CD4-positive, CD25-positive, alpha-beta regulatory T cell (primary cell): ENCODE results near the gene CAPN2. TPM values are rescaled to one million over a fixed set of nuclear protein-coding genes. Genes with fewer than 3 reads are reported as not detected.
"Not testable (repeated sequence)": the region's sequence is repeated elsewhere in the genome, so short reads cannot be mapped to it uniquely, and the experiment has no call there.

ENCODE experiments used
- ATAC-seq, 2 donors: fragments of 150-1000 bp; cut with Tn5 transposase; one replicate each; pipeline ENCODE4 v1.10.0; 2021; ENCODE audit warnings: low read depth in 2 of 2, moderate number of reproducible peaks in 2 of 2, moderate library complexity in 1 of 2
- DNase-seq, 3 donors: peaks; one replicate each; pipeline versions ENCODE4 v3.0.0 to v3.0.0-alpha.2; 2012 to 2022; ENCODE audit warnings: mixed read lengths in 1 of 3
- H3K27ac ChIP-seq: one replicate; pipeline ENCODE4 v1.7.0; 2013; ENCODE audit warnings: mild to moderate bottlenecking, low read length; ENCODE audit not compliant: insufficient read depth, poor library complexity, severe bottlenecking
- H3K27me3 ChIP-seq: one replicate; pipeline ENCODE4 v1.7.0; 2013; ENCODE audit warnings: low read length; ENCODE audit not compliant: control insufficient read depth, insufficient read depth
- H3K36me3 ChIP-seq: one replicate; pipeline ENCODE4 v1.7.0; 2013; ENCODE audit warnings: mild to moderate bottlenecking, low read length, moderate library complexity; ENCODE audit not compliant: control insufficient read depth, insufficient read depth
- H3K4me1 ChIP-seq: 2 replicates; pipeline ENCODE4 v1.7.0; 2013; ENCODE audit warnings: mild to moderate bottlenecking, low read length; ENCODE audit not compliant: insufficient read depth, control insufficient read depth, poor library complexity, severe bottlenecking
- H3K4me3 ChIP-seq: one replicate; pipeline ENCODE4 v1.7.0; 2013; ENCODE audit warnings: low read depth, mild to moderate bottlenecking, low read length, moderate library complexity
- H3K9me3 ChIP-seq, 2 experiments: 1 replicate in 1 of 2; 2 replicates in 1 of 2; pipeline ENCODE4 v1.7.0; 2013; ENCODE audit warnings: low read length in 2 of 2, mild to moderate bottlenecking in 1 of 2, moderate library complexity in 1 of 2; ENCODE audit not compliant: control insufficient read depth in 2 of 2
- H3K27ac Mint-ChIP-seq, 3 donors: one replicate each; pipeline ENCODE4 v1.8.0; 2020 to 2022; ENCODE audit warnings: mild to moderate bottlenecking in 3 of 3, mixed read lengths in 3 of 3, moderate library complexity in 2 of 3
- H3K27me3 Mint-ChIP-seq: one replicate; pipeline ENCODE4 v1.8.0; 2022; ENCODE audit warnings: mild to moderate bottlenecking, mixed read lengths
- H3K36me3 Mint-ChIP-seq: one replicate; pipeline ENCODE4 v1.8.0; 2020; ENCODE audit warnings: mixed read lengths
- H3K4me1 Mint-ChIP-seq, 4 donors: one replicate each; pipeline ENCODE4 v1.8.0; 2020 to 2022; ENCODE audit warnings: mixed read lengths in 4 of 4, mild to moderate bottlenecking in 1 of 4
- H3K4me3 Mint-ChIP-seq, 4 donors: one replicate each; pipeline ENCODE4 v1.8.0; 2020 to 2022; ENCODE audit warnings: mild to moderate bottlenecking in 4 of 4, mixed read lengths in 4 of 4, moderate library complexity in 3 of 4
- H3K9me3 Mint-ChIP-seq, 7 donors: one replicate each; pipeline ENCODE4 v1.8.0; 2020 to 2022; ENCODE audit warnings: mixed read lengths in 7 of 7, mild to moderate bottlenecking in 3 of 7, moderate library complexity in 2 of 7
- polyA plus RNA-seq, 4 donors: library from polyadenylated mRNA; unstranded; fragments of 300-500 nt; fragmentation: Illumina TruSeq; gene quantifications; one replicate each; pipeline ENCODE4 v1.2.3, GENCODE V29; 2021
- total RNA-seq: library from RNA; stranded (reverse); gene quantifications from one replicate; pipeline ENCODE4 v1.2.3, GENCODE V29; 2022

The CAPN2 gene
- total and polyA plus RNA-seq, 5 donors from 2014 or later: 132 to 278 (median 161) TPM

DNA sequence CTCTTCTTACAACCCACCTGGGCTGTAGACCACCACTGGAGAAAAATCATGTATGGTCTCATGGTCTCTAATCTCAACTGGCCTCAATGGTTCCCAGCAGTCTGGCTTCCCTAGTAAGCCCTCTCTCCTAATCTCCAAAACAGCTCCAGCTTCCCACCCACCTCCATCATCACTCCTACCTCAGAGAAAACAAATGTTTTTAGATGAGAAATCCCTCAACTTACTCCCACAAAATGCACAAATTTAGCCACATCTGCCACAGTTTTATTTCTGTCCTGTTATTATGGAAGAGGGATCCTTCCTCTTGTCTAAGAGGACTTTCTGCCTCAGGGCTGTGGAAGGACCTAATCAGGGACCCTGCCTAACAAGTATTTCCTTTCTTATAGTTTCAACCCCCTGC, 101.3 kb downstream of the CAPN2 start:
- no peaks in the 10 kb centered on the region for H3K27me3 Mint-ChIP-seq
- Histone ChIP-seq H3K27ac (no peak overlapping the region), H3K9me3 (no peaks in the 10 kb centered on the region), H3K4me1 (peaks cover 13% of the 10 kb centered on the region), H3K27me3 (no peaks in the 10 kb centered on the region), H3K36me3 (peaks cover 24% of the 10 kb centered on the region), H3K4me3 (no peak overlapping the region)
- H3K4me1 Mint-ChIP-seq: peaks cover 30 to 35% (median 31%) of the 10 kb centered on the region in 4 donors
- H3K4me3 Mint-ChIP-seq: peak overlapping the region in 1 of 4 donors; percentile 29
- peak overlapping the region; percentile 45 to 82 (median 63) for H3K27ac Mint-ChIP-seq
- H3K36me3 Mint-ChIP-seq: peaks cover 38% of the 10 kb centered on the region
- H3K9me3 Mint-ChIP-seq: no peaks in the 10 kb centered on the region
- ATAC-seq (no peak), DNase-seq (no peak)

DNA sequence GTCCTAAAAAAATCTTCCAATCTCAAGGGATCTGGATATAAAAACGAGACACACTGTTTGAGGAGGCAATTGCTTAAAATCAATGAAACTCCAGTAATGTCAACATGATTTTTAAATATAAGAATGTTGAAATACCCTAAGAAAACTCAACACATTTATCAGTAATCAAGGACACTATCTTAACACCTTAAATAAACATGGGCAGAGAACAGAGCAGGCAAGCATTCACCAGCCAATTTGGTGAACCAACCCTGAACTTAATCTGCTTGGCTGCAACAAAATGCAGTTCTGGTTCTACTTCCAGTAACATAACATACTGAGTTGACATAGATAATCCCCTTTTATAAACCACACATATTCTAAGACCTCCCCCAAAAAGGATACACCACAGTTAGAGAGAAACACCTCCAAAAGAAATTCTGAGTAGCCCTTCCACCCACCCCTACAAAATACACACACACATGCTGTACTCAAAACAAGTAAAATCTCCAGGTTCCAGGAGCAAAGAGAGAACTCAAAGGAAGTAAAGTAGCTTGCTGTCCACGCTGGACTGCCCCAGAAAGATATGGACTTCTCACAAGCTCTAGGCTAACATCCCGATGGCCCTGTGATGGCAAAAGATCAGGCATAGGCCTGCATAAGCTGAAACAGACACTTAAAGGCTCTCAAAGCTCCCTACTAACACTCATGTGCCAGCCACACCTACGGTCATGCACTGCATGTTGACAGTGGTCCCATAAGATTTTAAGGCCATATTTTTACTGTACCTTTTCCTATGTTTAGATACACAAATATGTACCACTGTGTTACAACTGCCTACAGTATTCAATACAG, 102.9 kb downstream of the CAPN2 start:
- H3K4me1 ChIP-seq: peaks cover 13% of the 10 kb centered on the region
- no peaks in the 10 kb centered on the region for H3K27me3 ChIP-seq
- Mint-ChIP-seq H3K36me3 (peaks cover 41% of the 10 kb centered on the region), H3K27ac (peak overlapping the region; percentile 21 to 53 (median 28)), H3K27me3 (no peaks in the 10 kb centered on the region), H3K4me3 (no peak overlapping the region), H3K9me3 (no peaks in the 10 kb centered on the region), H3K4me1 (peaks cover 30 to 40% (median 33%) of the 10 kb centered on the region in 4 donors)
- no peak overlapping the region for H3K27ac ChIP-seq
- H3K4me3 ChIP-seq: no peak overlapping the region
- DNase-seq: no peak
- no peak for ATAC-seq
- no peaks in the 10 kb centered on the region for H3K9me3 ChIP-seq
- peaks cover 20% of the 10 kb centered on the region for H3K36me3 ChIP-seq

DNA sequence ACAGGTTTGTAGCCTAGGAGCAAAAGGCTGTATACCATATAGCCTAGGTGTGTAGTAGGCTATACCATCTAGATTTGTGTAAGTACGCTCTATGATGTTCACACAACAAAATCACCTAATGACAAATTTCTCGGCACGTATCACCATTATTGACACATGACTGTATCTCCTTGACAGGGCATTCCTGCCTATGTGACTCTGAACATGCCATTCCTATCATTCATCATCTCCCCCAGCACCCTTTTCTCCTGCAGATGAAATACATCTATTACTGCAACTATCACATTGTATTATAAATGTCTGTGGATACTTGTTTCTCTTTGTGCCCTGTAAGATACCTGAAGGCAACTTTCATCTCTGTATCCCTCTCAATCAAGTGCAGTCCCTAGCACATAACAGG, 103.5 kb downstream of the CAPN2 start:
- Histone ChIP-seq H3K36me3 (peaks cover 27% of the 10 kb centered on the region), H3K4me1 (peaks cover 13% of the 10 kb centered on the region), H3K27ac (no peak overlapping the region), H3K4me3 (no peak overlapping the region), H3K27me3 (no peaks in the 10 kb centered on the region), H3K9me3 (no peaks in the 10 kb centered on the region)
- ATAC-seq (no peak), DNase-seq (no peak)
- Mint-ChIP-seq H3K9me3 (no peaks in the 10 kb centered on the region), H3K4me3 (no peak overlapping the region), H3K4me1 (peaks cover 31 to 40% (median 34%) of the 10 kb centered on the region in 4 donors), H3K27me3 (no peaks in the 10 kb centered on the region), H3K36me3 (peaks cover 44% of the 10 kb centered on the region), H3K27ac (peak overlapping the region in 2 of 3 donors; percentile 13 to 21)

DNA sequence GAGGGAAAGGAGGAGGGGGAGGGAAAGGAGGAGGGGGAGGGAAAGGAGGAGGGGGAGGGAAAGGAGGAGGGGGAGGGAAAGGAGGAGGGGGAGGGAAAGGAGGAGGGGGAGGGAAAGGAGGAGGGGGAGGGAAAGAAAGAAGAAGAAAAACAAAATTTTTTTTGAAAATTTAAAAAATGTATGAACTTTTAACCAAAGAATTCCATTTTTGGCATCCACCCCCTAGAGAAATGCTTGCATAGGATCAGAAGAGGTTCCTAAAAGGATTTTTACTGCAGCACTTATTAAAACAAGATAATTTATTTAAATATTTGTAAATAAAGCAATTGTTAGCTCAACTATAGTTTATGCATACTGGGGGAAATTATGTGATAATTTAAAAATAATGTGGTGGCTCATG, 104.9 kb downstream of the CAPN2 start:
- Mint-ChIP-seq H3K4me1 (peaks cover 29 to 37% (median 35%) of the 10 kb centered on the region in 4 donors), H3K36me3 (peaks cover 44% of the 10 kb centered on the region)
- H3K27me3 ChIP-seq, H3K27ac ChIP-seq, H3K4me3 ChIP-seq, H3K9me3 Mint-ChIP-seq, ATAC-seq, H3K4me3 Mint-ChIP-seq, DNase-seq, H3K27ac Mint-ChIP-seq, H3K9me3 ChIP-seq, H3K27me3 Mint-ChIP-seq: not testable (repeated sequence)
- H3K36me3 ChIP-seq: peaks cover 25% of the 10 kb centered on the region
- H3K4me1 ChIP-seq: peaks cover 13% of the 10 kb centered on the region

DNA sequence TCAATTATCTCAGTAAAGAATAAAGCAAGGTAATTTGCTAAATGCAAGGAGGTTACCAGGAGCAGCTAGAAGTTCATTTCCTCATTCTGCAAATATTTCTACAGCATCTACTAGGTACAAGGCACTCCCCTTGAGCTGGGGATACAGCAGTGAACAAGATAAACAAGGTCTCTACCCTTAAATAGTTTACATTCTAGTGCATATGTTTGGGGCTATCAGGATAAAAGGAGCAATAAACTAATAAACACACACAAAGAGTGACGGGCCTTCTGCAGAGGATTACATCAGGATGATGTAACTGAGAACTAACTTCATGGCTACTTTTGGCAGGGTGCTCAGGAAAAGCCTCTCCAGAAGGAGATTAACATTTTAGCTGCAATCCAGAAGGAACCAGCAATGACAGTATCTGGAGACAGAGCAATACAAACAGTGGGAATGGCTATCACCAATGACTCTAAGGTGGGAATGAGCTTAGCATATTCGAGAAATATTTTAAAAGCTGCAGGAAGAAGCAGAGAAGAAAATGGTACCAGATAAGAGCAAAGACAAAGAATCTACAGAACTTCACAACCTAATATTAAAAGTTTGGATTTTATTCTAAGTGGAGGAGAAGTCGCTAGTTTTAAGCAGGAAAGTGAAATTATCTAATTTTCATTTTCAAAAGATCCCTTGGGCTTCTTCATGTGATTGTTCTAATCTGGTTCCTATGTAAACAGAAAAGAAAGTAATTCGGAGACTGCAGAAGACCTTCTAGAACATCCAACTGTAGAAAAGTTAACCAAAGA, 107.6 kb downstream of the CAPN2 start:
- H3K4me3 Mint-ChIP-seq: no peak overlapping the region
- H3K36me3 ChIP-seq: peaks cover 12% of the 10 kb centered on the region

DNA sequence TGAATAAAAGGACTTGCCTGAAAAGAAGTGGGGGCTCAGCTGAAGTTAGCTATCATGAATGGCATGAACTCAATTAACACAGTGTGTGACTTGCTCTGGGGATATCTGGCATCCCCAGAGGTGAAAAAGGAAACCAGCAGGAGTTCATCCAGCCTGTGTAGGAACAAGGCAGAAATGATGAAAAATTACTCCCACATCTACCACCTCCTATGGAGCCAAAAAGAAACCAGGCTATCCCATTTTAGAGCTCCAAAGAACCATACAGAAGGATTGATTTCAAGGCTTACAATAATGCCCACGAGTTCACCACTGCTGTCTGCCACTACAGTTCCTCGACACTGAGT, 108.1 kb downstream of the CAPN2 start:
- Histone ChIP-seq H3K4me3 (no peak overlapping the region), H3K36me3 (peaks cover 12% of the 10 kb centered on the region), H3K9me3 (no peaks in the 10 kb centered on the region), H3K4me1 (peaks cover 10% of the 10 kb centered on the region), H3K27me3 (no peaks in the 10 kb centered on the region), H3K27ac (no peak overlapping the region)
- Mint-ChIP-seq H3K27ac (peak overlapping the region in 1 of 3 donors; percentile 21), H3K9me3 (no peaks in the 10 kb centered on the region), H3K4me3 (no peak overlapping the region), H3K36me3 (peaks cover 24% of the 10 kb centered on the region), H3K4me1 (peaks cover 41 to 44% (median 43%) of the 10 kb centered on the region in 4 donors), H3K27me3 (no peaks in the 10 kb centered on the region)
- no peak for ATAC-seq
- no peak for DNase-seq

More for the DNA sequence above, 107.6 kb downstream of the CAPN2 start:
- no peak overlapping the region for H3K4me3 ChIP-seq
- no peak overlapping the region for H3K27ac ChIP-seq
- no peaks in the 10 kb centered on the region for H3K27me3 Mint-ChIP-seq
- peaks cover 7% of the 10 kb centered on the region for H3K4me1 ChIP-seq
- H3K36me3 Mint-ChIP-seq: peaks cover 29% of the 10 kb centered on the region
- no peaks in the 10 kb centered on the region for H3K9me3 Mint-ChIP-seq
- H3K27ac Mint-ChIP-seq: peak overlapping the region in 1 of 3 donors; percentile 42
- DNase-seq (no peak), ATAC-seq (no peak)
- H3K27me3 ChIP-seq: no peaks in the 10 kb centered on the region
- H3K4me1 Mint-ChIP-seq: peaks cover 39 to 42% (median 40%) of the 10 kb centered on the region in 4 donors
- no peaks in the 10 kb centered on the region for H3K9me3 ChIP-seq

DNA sequence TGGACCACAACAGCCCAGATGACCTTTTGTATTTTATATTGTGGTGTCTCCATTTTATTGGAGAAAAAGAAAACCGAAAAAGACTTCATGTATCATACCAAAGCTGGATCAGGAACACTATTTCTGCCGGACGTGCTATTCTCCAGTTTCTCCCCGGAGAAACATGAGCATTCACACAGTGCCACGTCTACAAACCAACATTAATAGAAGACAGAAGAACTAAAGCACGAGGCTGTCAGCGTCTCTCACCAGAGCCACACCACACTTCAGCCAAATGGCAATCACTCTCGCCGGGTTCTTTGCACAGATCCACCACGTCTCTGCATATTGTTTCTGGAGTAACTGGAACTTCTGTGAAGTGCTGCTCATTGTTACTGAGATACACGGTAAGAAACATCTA, 108.6 kb downstream of the CAPN2 start:
- no peaks in the 10 kb centered on the region for H3K9me3 ChIP-seq
- Mint-ChIP-seq H3K9me3 (no peaks in the 10 kb centered on the region), H3K36me3 (peaks cover 21% of the 10 kb centered on the region), H3K27me3 (no peaks in the 10 kb centered on the region), H3K27ac (peak overlapping the region in 1 of 3 donors; percentile 21), H3K4me1 (peaks cover 41 to 46% (median 45%) of the 10 kb centered on the region in 4 donors), H3K4me3 (no peak overlapping the region)
- H3K4me3 ChIP-seq: no peak overlapping the region
- no peak overlapping the region for H3K27ac ChIP-seq
- H3K27me3 ChIP-seq: no peaks in the 10 kb centered on the region
- H3K4me1 ChIP-seq: peaks cover 15% of the 10 kb centered on the region
- no peak for ATAC-seq
- DNase-seq: no peak
- H3K36me3 ChIP-seq: peaks cover 12% of the 10 kb centered on the region
